ENCODE data around the gene CDK19. TPM values are rescaled to one million over a fixed set of nuclear protein-coding genes. Genes with fewer than 3 reads are reported as not detected.

The CDK19 gene
- total and polyA plus RNA-seq, 10 of the 15 experiments (the other 5 are each of a cell fraction or from before 2014, with no cell fraction given), result 4.6 to 21.4 (median 12.4) TPM

DNA sequence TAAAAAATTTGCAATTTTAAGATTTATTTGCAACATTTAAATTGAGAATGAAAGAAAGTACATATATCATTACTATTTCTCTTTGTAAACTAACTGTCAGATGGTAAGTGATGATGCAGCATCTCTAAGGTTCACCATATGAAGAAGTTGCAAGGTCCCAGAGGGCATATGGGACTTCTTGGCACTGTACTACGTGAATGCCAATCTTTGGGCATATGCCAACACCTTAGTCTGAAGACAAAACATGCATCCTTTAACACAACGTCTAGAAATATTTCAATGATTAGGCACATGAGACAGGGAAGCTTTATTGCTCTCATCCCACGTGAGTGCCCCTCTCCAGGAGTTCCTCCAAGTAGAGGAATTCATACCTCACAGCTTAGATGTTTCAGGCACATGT, 66.8 kb downstream of the CDK19 start (continued):
- TF ChIP-seq, protein P1, sequence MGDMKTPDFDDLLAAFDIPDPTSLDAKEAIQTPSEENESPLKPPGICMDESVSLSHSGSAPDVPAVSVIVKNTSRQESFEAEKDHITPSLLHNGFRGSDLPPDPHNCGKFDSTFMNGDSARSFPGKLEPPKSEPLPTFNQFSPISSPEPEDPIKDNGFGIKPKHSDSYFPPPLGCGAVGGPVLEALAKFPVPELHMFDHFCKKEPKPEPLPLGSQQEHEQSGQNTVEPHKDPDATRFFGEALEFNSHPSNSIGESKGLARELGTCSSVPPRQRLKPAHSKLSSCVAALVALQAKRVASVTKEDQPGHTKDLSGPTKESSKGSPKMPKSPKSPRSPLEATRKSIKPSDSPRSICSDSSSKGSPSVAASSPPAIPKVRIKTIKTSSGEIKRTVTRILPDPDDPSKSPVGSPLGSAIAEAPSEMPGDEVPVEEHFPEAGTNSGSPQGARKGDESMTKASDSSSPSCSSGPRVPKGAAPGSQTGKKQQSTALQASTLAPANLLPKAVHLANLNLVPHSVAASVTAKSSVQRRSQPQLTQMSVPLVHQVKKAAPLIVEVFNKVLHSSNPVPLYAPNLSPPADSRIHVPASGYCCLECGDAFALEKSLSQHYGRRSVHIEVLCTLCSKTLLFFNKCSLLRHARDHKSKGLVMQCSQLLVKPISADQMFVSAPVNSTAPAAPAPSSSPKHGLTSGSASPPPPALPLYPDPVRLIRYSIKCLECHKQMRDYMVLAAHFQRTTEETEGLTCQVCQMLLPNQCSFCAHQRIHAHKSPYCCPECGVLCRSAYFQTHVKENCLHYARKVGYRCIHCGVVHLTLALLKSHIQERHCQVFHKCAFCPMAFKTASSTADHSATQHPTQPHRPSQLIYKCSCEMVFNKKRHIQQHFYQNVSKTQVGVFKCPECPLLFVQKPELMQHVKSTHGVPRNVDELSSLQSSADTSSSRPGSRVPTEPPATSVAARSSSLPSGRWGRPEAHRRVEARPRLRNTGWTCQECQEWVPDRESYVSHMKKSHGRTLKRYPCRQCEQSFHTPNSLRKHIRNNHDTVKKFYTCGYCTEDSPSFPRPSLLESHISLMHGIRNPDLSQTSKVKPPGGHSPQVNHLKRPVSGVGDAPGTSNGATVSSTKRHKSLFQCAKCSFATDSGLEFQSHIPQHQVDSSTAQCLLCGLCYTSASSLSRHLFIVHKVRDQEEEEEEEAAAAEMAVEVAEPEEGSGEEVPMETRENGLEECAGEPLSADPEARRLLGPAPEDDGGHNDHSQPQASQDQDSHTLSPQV (IDR thresholded peaks at IDR 0.05), result no peak
- no peak for TF ChIP-seq PAX5 (IDR thresholded peaks at IDR 0.05; ENCODE audit: borderline replicate concordance, low read depth, low read length)
- TF ChIP-seq FOS (IDR thresholded peaks at IDR 0.05; ENCODE audit: borderline replicate concordance, extremely low read depth, insufficient read length), result no peak
- TF ChIP-seq, protein P2, sequence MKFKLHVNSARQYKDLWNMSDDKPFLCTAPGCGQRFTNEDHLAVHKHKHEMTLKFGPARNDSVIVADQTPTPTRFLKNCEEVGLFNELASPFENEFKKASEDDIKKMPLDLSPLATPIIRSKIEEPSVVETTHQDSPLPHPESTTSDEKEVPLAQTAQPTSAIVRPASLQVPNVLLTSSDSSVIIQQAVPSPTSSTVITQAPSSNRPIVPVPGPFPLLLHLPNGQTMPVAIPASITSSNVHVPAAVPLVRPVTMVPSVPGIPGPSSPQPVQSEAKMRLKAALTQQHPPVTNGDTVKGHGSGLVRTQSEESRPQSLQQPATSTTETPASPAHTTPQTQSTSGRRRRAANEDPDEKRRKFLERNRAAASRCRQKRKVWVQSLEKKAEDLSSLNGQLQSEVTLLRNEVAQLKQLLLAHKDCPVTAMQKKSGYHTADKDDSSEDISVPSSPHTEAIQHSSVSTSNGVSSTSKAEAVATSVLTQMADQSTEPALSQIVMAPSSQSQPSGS (IDR thresholded peaks at IDR 0.05; ENCODE audit: low read length), result no peak
- TF ChIP-seq ELK1 (IDR thresholded peaks at IDR 0.05; ENCODE audit: low read depth, low read length), result no peak
- TF ChIP-seq SMAD5 (IDR thresholded peaks at IDR 0.05; ENCODE audit: low read depth), result no peak
- TF ChIP-seq RCOR1 (conservative IDR thresholded peaks at IDR 0.05; ENCODE audit: low read depth, low read length), result no peak
- TF ChIP-seq, protein P3, sequence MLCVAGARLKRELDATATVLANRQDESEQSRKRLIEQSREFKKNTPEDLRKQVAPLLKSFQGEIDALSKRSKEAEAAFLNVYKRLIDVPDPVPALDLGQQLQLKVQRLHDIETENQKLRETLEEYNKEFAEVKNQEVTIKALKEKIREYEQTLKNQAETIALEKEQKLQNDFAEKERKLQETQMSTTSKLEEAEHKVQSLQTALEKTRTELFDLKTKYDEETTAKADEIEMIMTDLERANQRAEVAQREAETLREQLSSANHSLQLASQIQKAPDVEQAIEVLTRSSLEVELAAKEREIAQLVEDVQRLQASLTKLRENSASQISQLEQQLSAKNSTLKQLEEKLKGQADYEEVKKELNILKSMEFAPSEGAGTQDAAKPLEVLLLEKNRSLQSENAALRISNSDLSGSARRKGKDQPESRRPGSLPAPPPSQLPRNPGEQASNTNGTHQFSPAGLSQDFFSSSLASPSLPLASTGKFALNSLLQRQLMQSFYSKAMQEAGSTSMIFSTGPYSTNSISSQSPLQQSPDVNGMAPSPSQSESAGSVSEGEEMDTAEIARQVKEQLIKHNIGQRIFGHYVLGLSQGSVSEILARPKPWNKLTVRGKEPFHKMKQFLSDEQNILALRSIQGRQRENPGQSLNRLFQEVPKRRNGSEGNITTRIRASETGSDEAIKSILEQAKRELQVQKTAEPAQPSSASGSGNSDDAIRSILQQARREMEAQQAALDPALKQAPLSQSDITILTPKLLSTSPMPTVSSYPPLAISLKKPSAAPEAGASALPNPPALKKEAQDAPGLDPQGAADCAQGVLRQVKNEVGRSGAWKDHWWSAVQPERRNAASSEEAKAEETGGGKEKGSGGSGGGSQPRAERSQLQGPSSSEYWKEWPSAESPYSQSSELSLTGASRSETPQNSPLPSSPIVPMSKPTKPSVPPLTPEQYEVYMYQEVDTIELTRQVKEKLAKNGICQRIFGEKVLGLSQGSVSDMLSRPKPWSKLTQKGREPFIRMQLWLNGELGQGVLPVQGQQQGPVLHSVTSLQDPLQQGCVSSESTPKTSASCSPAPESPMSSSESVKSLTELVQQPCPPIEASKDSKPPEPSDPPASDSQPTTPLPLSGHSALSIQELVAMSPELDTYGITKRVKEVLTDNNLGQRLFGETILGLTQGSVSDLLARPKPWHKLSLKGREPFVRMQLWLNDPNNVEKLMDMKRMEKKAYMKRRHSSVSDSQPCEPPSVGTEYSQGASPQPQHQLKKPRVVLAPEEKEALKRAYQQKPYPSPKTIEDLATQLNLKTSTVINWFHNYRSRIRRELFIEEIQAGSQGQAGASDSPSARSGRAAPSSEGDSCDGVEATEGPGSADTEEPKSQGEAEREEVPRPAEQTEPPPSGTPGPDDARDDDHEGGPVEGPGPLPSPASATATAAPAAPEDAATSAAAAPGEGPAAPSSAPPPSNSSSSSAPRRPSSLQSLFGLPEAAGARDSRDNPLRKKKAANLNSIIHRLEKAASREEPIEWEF (IDR thresholded peaks at IDR 0.05; ENCODE audit: insufficient replicate concordance, low read depth, low read length), result no peak
- no peak for TF ChIP-seq MEF2B (IDR thresholded peaks at IDR 0.05; ENCODE audit: partially characterized antibody, poor library complexity, severe bottlenecking)
- TF ChIP-seq MEF2A (IDR thresholded peaks at IDR 0.05; ENCODE audit: insufficient read depth, low read depth, low read length), result no peak
- no peak for TF ChIP-seq CREM (IDR thresholded peaks at IDR 0.05; ENCODE audit: low read depth)
- TF ChIP-seq RAD51 (IDR thresholded peaks at IDR 0.05), result no peak
- TF ChIP-seq SREBF1 (IDR thresholded peaks at IDR 0.05; ENCODE audit: low read length), result no peak

Data from GM12878 (cell line).